ENCODE data around the gene ABLIM2.

The ABLIM2 gene

DNA sequence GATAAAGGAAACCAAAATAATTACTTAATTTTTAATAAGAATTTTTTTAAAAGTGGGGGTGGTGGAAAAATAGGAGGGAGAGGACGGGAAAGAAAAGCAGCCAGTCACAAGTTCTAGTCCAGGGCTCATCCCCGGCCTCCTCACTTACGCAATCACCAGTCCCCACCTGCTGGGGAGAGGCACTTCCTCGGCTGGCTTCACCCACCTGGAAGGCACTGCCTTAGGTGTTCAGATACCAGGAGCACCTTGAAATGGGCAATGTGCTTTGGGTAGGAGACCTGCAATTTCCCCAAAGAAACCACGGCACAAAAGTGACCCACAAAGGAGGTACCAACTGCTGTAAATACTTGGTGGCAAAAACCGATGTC, 242.8 kb downstream of the ABLIM2 start:
- DNase-seq (ENCODE audit: low read depth): no peak
- TF ChIP-seq, protein P1, sequence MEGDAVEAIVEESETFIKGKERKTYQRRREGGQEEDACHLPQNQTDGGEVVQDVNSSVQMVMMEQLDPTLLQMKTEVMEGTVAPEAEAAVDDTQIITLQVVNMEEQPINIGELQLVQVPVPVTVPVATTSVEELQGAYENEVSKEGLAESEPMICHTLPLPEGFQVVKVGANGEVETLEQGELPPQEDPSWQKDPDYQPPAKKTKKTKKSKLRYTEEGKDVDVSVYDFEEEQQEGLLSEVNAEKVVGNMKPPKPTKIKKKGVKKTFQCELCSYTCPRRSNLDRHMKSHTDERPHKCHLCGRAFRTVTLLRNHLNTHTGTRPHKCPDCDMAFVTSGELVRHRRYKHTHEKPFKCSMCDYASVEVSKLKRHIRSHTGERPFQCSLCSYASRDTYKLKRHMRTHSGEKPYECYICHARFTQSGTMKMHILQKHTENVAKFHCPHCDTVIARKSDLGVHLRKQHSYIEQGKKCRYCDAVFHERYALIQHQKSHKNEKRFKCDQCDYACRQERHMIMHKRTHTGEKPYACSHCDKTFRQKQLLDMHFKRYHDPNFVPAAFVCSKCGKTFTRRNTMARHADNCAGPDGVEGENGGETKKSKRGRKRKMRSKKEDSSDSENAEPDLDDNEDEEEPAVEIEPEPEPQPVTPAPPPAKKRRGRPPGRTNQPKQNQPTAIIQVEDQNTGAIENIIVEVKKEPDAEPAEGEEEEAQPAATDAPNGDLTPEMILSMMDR (conservative IDR thresholded peaks at IDR 0.05; ENCODE audit: low read length): no peak
- H3K4me3 ChIP-seq (ENCODE audit: low read length): no peak overlapping the region

Data from AG10803 (cell line).